Esophagus squamous epithelium (tissue), 5 donors: ENCODE measurements around the gene ZNF343. TPM values are rescaled to one million over a fixed set of nuclear protein-coding genes. Genes with fewer than 3 reads are reported as not detected.
"Not testable (repeated sequence)": the region's sequence is repeated elsewhere in the genome, so short reads cannot be mapped to it uniquely, and the experiment has no call there.

Experiments used
- DNase-seq: peaks from one replicate; lab custom pipeline; 2025; lab: John Stamatoyannopoulos, UW
- H3K27ac ChIP-seq, 4 donors: fragments of 200-600 bp; sonication (generic); one replicate each; pipeline ENCODE4 v1.5.1; 2016 to 2019; ENCODE audit warnings: mild to moderate bottlenecking in 1 of 4
- H3K27me3 ChIP-seq, 4 donors: fragments of 200-600 bp; sonication (generic); 1 replicate in 3 of 4; 2 replicates in 1 of 4; pipeline versions ENCODE4 v1.5.1 to v1.6.0; 2017 to 2021; ENCODE audit warnings: antibody characterized with exemption in 1 of 4
- H3K36me3 ChIP-seq, 3 donors: fragments of 200-600 bp; sonication (generic); one replicate each; pipeline ENCODE4 v1.5.1; 2016 to 2019
- H3K4me1 ChIP-seq, 3 donors: fragments of 200-600 bp; sonication (generic); one replicate each; pipeline ENCODE4 v1.5.1; 2017 to 2019
- H3K4me3 ChIP-seq, 4 donors: fragments of 200-600 bp; sonication (generic); 1 replicate in 3 of 4; 2 replicates in 1 of 4; pipeline ENCODE4 v1.5.1; 2016 to 2019; ENCODE audit warnings: mild to moderate bottlenecking in 2 of 4, moderate library complexity in 1 of 4
- H3K9me3 ChIP-seq, 3 donors: fragments of 200-600 bp; sonication (generic); one replicate each; pipeline ENCODE4 v1.5.1; 2016 to 2019
- POLR2A ChIP-seq, 4 donors: fragments of 450-650 bp; IDR thresholded peaks; one replicate each; pipeline ENCODE4 v1.6.1; 2017; ENCODE audit warnings: antibody characterized with exemption in 4 of 4, mild to moderate bottlenecking in 4 of 4, moderate library complexity in 3 of 4
- WGBS, 2 donors: methylation state at CpG; one replicate each; pipeline ENCODE4 v1.1.5; 2018; 5-methylcytosine and 5-hydroxymethylcytosine counted together
- intact Hi-C: fragments of 100-400 bp; cut with DNase I; formaldehyde crosslinking; loops from one replicate; pipeline ENCODE4 v1.15.0; 2022
- total RNA-seq, 4 donors: library from RNA; depleted of rRNA; stranded (reverse); fragments of >200 nt; gene quantifications; one replicate each; pipeline ENCODE4 v1.1.0, GENCODE V29; 2016
- TF ChIP-seq, protein P1 (sequence below), 6 experiments: fragments of 450-650 bp in 4 of 6; fragments of 200-600 bp in 2 of 6; sonication (generic) in 2 of 6; IDR thresholded peaks; one replicate each; pipeline ENCODE4 v1.5.1; 2016 to 2019; ENCODE audit warnings: antibody characterized with exemption in 6 of 6, mild to moderate bottlenecking in 4 of 6, moderate library complexity in 4 of 6
- donor health status: DM: yes; HTN: yes; CAD: no.

The ZNF343 gene
- total RNA-seq, 4 donors from 2014 or later, result 4.9 to 13.2 (median 5.4) TPM

DNA sequence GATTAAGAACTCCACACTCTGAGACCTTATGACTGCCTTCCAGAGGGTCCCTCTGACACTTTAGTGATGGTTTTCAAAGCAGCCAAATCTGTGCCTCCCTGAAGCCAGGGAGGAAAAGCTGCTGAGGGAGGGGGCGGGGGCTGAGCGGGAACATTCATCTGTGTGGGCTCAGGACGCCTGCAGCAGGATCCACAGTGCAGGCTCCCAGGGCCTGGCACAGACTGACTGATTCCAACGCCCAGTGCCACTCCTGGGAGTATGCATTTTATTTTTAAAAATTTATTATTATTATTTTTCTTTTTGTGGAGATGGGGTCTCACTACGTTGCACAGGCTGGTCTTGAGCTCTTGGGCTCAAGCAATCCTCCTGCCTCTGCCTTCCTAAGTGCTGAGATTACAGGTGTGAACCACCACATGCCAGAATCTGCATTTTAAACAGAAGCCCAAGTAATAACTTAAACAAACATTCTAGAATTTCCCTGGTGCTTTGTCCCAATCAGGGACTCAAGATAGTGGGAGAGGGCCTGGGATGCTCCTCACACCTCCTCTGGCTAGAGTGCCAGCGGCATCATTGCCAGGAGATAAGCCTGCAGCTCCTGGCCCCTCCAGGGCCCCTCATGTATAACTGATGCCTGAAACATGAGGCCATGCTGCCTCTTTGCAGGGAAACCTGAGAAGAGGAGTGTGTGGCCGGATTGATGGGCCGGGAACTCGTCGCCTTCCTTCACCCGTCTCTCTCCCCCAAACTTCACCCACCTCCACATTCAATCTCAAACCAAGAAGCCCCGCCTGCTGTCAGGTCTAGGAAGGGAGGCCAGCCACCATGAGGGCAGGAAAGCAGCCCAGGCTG is 27.2 kb upstream of the ZNF343 start:
- Histone ChIP-seq H3K36me3 (no peaks in the 10 kb centered on the region), H3K4me1 (peaks cover 0 to 7% (median 0%) of the 10 kb centered on the region in 3 donors), H3K9me3 (no peaks in the 10 kb centered on the region), H3K27ac (no peak overlapping the region), H3K4me3 (no peak overlapping the region), H3K27me3 (peaks cover 0 to 78% (median 0%) of the 10 kb centered on the region in 4 donors)
- intact Hi-C loops, result no loop called here
- DNase-seq, result no peak
- TF ChIP-seq POLR2A (IDR thresholded peaks at IDR 0.05), result no peak
- TF ChIP-seq, protein P1, sequence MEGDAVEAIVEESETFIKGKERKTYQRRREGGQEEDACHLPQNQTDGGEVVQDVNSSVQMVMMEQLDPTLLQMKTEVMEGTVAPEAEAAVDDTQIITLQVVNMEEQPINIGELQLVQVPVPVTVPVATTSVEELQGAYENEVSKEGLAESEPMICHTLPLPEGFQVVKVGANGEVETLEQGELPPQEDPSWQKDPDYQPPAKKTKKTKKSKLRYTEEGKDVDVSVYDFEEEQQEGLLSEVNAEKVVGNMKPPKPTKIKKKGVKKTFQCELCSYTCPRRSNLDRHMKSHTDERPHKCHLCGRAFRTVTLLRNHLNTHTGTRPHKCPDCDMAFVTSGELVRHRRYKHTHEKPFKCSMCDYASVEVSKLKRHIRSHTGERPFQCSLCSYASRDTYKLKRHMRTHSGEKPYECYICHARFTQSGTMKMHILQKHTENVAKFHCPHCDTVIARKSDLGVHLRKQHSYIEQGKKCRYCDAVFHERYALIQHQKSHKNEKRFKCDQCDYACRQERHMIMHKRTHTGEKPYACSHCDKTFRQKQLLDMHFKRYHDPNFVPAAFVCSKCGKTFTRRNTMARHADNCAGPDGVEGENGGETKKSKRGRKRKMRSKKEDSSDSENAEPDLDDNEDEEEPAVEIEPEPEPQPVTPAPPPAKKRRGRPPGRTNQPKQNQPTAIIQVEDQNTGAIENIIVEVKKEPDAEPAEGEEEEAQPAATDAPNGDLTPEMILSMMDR (IDR thresholded peaks at IDR 0.05), result no peak
- WGBS, 2 donors, result 56 to 75% methylated on average over 9 to 11 of the region's 12 CpGs

DNA sequence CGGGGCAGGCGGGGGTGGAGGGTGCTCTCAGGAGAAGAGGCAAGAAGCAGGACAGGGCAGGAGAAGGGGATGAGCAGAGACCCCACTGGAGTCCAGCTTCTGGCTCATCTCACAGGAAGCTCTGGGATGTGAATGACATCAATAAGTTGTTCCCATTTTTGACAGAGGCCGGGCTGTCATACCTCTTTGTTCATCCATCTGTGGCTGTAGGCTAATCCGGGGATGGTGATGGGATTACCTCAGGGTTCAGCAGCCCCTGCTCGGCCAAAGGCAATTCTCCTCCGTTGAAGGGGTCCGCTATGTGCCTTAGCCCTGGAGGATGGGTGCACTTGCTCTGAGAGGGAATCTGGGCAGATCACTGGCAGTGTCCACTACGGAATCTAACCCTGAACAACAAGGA is 24.4 kb upstream of the ZNF343 start:
- H3K4me3 ChIP-seq, result no peak overlapping the region
- peaks cover 0 to 7% (median 0%) of the 10 kb centered on the region in 3 donors for H3K4me1 ChIP-seq
- TF ChIP-seq, protein P1 (IDR thresholded peaks at IDR 0.05), result no peak
- no peak for TF ChIP-seq POLR2A (IDR thresholded peaks at IDR 0.05)
- H3K36me3 ChIP-seq, result no peaks in the 10 kb centered on the region
- no peak overlapping the region for H3K27ac ChIP-seq
- peaks cover 0 to 53% (median 0%) of the 10 kb centered on the region in 4 donors for H3K27me3 ChIP-seq
- H3K9me3 ChIP-seq, result no peaks in the 10 kb centered on the region
- DNase-seq, result no peak
- WGBS, 2 donors, result 81 to 90% methylated on average over 5 of the region's 8 CpGs
- intact Hi-C loops, result no loop called here

DNA sequence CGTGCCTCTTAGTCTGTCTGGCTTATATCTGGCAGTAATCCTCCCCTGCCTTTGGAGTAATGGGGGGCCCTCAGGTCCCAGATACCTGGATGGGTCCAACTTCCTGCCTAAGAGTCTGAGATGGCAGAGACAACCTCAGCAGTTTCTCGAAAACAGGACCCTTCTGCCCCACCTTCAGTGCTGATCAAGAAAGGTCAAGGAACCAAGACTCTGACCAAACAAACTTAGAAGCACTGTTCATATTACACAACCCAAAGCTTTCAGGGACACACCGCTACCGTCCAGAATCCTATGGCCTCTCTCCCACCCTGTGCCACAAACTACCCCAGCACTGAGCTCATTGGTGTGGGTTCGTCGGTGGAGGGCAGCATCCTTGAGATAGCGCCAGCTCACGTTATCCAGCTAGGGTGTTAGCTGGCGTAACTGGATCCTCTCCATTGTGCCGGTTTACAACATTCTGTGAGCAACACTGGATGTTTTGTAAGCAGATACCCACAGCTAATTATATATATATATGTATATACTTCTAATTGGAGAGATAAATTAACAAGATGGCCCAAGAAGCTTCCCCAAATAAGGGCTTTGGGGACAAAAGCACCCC is 20.1 kb upstream of the ZNF343 start:
- TF ChIP-seq POLR2A (IDR thresholded peaks at IDR 0.05), result no peak
- TF ChIP-seq, protein P1 (IDR thresholded peaks at IDR 0.05), result no peak
- peaks cover 3 to 20% (median 4%) of the 10 kb centered on the region in 3 donors for H3K4me1 ChIP-seq
- no peak overlapping the region for H3K27ac ChIP-seq
- H3K9me3 ChIP-seq, result no peaks in the 10 kb centered on the region
- intact Hi-C loops, result loop anchor here (10.0 kb wide), 1 partner anchor 116 kb away; no protein-coding TSS in a partner anchor
- no peak overlapping the region for H3K4me3 ChIP-seq
- DNase-seq, result no peak
- no peaks in the 10 kb centered on the region for H3K36me3 ChIP-seq
- peaks cover 0 to 13% (median 0%) of the 10 kb centered on the region in 4 donors for H3K27me3 ChIP-seq
- WGBS, 2 donors, result 47 to 65% methylated on average over 3 to 9 of the region's 10 CpGs

DNA sequence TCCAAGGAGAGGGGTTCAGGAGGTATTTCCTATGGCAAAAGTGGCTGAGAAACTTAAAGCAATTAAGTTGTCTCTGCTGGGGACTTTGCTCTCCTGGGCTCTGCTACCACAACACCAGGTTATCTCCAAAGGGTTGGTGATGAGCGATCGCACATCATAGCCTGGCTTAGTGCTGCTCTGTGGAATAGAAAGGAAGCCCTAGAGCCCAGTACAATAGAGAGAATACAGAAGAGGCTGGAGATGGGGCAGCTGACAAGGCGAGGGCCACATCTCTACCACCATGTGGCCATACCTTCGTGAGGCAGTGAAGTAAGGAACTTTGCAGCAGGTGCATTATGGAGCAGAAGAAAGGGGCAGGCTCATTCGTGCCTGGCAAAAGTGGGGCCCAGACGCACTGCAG is 19.0 kb upstream of the ZNF343 start:
- peaks cover 0 to 3% (median 0%) of the 10 kb centered on the region in 4 donors for H3K27me3 ChIP-seq
- whole genome bisulfite sequencing, 2 donors, result 86% methylated on average over 6 of the region's 6 CpGs
- H3K36me3 ChIP-seq, result no peaks in the 10 kb centered on the region
- H3K9me3 ChIP-seq, result no peaks in the 10 kb centered on the region
- intact Hi-C loops, result loop anchor here (10.0 kb wide), 1 partner anchor 117 kb away; no protein-coding TSS in a partner anchor
- H3K27ac ChIP-seq, result no peak overlapping the region
- peaks cover 3 to 30% (median 4%) of the 10 kb centered on the region in 3 donors for H3K4me1 ChIP-seq
- no peak for TF ChIP-seq POLR2A (IDR thresholded peaks at IDR 0.05)
- TF ChIP-seq, protein P1 (IDR thresholded peaks at IDR 0.05), result no peak
- H3K4me3 ChIP-seq, result no peak overlapping the region
- no peak for DNase-seq

DNA sequence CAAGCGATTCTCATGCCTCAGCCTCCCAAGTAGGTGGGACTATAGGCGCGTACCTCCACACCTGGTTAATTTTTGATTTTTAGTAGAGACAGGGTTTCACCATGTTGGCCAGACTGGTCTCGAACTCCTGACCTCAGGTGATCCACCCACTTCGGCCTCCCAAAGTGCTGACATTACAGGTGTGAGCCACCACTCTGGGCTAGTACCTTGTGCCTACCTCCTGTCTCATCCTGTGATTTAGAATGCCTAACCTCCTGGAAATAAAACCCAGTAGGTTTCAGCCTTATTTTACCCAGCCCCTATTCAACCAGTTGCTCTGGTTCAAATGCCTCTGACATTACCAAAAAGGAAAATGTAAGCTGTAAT is 17.5 kb upstream of the ZNF343 start:
- not testable (repeated sequence) for H3K9me3 ChIP-seq, H3K27ac ChIP-seq, DNase-seq, H3K4me3 ChIP-seq, H3K36me3 ChIP-seq, H3K27me3 ChIP-seq
- intact Hi-C loops, result loop anchor here (10.0 kb wide), 1 partner anchor 119 kb away; no protein-coding TSS in a partner anchor
- 75 to 90% methylated on average over 2 of the region's 5 CpGs for WGBS, 2 donors
- H3K4me1 ChIP-seq, result peaks cover 3 to 41% (median 4%) of the 10 kb centered on the region in 3 donors
